ENCODE data around the gene DDX43. TPM values are rescaled to one million over a fixed set of nuclear protein-coding genes. Genes with fewer than 3 reads are reported as not detected.

Gene DDX43
- total and polyA plus RNA-seq, 10 of the 15 experiments (the other 5 are each of a cell fraction or from before 2014, with no cell fraction given), result 0.12 TPM; not detected in 9

DNA sequence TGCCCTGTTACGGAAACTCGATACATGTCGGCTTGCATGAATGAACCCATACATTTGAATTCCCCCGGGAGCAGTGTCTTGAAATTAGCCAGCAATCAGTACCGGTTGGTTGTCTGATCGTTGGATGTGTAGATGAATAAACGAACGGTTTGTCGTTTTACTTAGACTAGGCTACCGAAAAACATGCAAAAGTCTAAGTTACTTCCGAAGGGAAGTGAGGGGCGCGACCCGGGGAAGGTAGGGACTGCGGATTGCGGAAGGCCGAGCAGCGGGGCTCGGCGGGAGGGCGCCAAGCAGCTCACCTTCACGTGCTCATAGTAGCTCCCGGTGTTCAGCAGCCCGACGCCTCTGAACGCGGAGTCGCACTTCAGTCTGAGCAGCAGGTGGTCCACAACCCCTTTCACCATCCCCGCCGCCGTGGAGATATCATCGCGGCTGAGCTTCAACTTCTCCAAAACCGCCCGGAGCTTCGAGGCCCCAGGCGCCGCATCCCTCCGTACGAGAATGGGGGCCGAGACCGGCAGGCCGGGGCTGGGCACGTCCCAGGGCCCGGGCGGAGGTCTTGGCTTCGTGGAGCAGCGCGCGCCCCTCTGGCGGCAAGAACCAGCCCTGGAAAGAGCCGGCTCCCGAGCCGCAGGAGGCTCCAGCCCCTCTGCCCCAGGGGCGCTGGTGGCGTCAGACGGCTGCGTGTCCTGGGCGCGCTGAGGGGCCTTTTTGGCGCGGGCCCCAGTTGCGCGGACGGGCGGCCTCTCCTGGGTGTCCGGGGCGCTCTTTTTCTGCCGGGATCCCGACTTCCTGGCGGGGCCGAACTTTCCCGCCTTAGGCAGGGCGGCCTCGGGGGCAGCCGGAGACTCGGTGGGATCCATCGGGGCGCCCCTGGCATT, 56.8 kb downstream of the DDX43 start:
- RAD21 ChIA-PET (ENCODE audit: unreplicated experiment), result interaction anchor here (0.9 to 4.3 kb wide), 10 partner anchors 10 to 202 kb away, joined by 3 to 42 read pairs (median 8); partner anchors contain the start of genes EEF1A1, MTO1 and SLC17A5
- ATAC-seq (peak; percentile 72), DNase-seq (ENCODE audit: low read depth, low spot score) (no peak), FAIRE-seq (peak; percentile 62)
- H3K36me3 ChIP-seq (ENCODE audit: control insufficient read depth in 2 of 2, insufficient read depth in 2 of 2, low read length in 1 of 2), result no peaks in the 10 kb centered on the region
- peak overlapping the region; percentile 59 for H2AFZ ChIP-seq (ENCODE audit: control insufficient read depth, low read depth, low read length)
- H3K4me3 ChIP-seq, result peak overlapping the region; percentile 91
- peaks cover 52% of the 10 kb centered on the region for H3K79me2 ChIP-seq (ENCODE audit: control insufficient read depth, insufficient read depth, low read length)
- no peaks in the 10 kb centered on the region for H3K9me3 ChIP-seq (replicated peaks; ENCODE audit: control insufficient read depth, insufficient read depth, low read length)
- under 1% methylated on average over 79 of the region's 79 CpGs for WGBS (ENCODE audit: insufficient coverage, insufficient replicate concordance, low lambda C conversion rate, missing lambda C conversion rate)
- CTCF ChIA-PET, result interaction anchor here (0.6 to 3.8 kb wide), 13 partner anchors 10 to 202 kb away, joined by 3 to 31 read pairs (median 5); partner anchors contain the start of genes MTO1 and SLC17A5
- H3K9ac ChIP-seq (ENCODE audit: control insufficient read depth, insufficient read depth, low read length), result peak overlapping the region; percentile 97
- TSS peak; percentile 73 for BruUV-seq (replicated peaks)
- peak overlapping the region; percentile 95 for H3K27ac ChIP-seq (ENCODE audit: control insufficient read depth, insufficient read depth)
- in situ Hi-C loops (cut with MboI) (no loop called here), intact Hi-C loops (cut with micrococcal nuclease; ENCODE audit: unreplicated experiment) (loop anchor here (2.0 to 5.0 kb wide), 3 partner anchors 65 to 201 kb away; partner anchors contain the start of gene SLC17A5)
- no peaks in the 10 kb centered on the region for H3K27me3 ChIP-seq (replicated peaks in 1 of 2; ENCODE audit: control insufficient read depth in 2 of 2, insufficient read depth in 2 of 2, low read length in 1 of 2)
- SMC1A ChIA-PET (ENCODE audit: uncharacterized antibody, unreplicated experiment), result interaction anchor here (0.6 to 3.4 kb wide), 11 partner anchors 9 to 202 kb away, joined by 3 to 23 read pairs (median 5); partner anchors contain the start of genes EEF1A1, MTO1 and SLC17A5
- H3K4me1 ChIP-seq (ENCODE audit: control insufficient read depth, insufficient read depth, low read length), result 0 out of 2 replicates have a peak, but pooled peaks cover 3% of the 10 kb centered on the region
- H3K4me2 ChIP-seq (ENCODE audit: control insufficient read depth, insufficient read depth), result peak overlapping the region; percentile 90
- POLR2A ChIA-PET, result interaction anchor here (0.6 to 3.2 kb wide), 9 partner anchors 8 to 203 kb away, joined by 3 to 42 read pairs (median 5); partner anchors contain the start of genes EEF1A1, MTO1 and SLC17A5
- H4K20me1 ChIP-seq (ENCODE audit: control insufficient read depth, insufficient read depth), result no peaks in the 10 kb centered on the region
- 0 out of 2 replicates have a peak, but pooled peaks have one; percentile 24 for TF ChIP-seq JUNB (IDR thresholded peaks at IDR 0.05)
- 0 out of 2 replicates have a peak, but pooled peaks have one; percentile 35 for TF ChIP-seq ZBED1 (IDR thresholded peaks at IDR 0.05; ENCODE audit: borderline replicate concordance)
- peak; percentile 51; the same call in 1 of the 2 replicates for TF ChIP-seq CHD1 (IDR thresholded peaks at IDR 0.05; ENCODE audit: low read depth, low read length)
- no peak for TF ChIP-seq BCLAF1 (IDR thresholded peaks at IDR 0.05)
- TF ChIP-seq TBL1XR1 (IDR thresholded peaks at IDR 0.05; ENCODE audit: low read depth, low read length), result no peak; the same call in 1 of the 2 replicates
- TF ChIP-seq NBN (IDR thresholded peaks at IDR 0.05), result no peak
- TF ChIP-seq POLR2A (IDR thresholded peaks at IDR 0.05; ENCODE audit: low read depth, low read length), result peak; percentile 84
- no peak for TF ChIP-seq CHD2 (IDR thresholded peaks at IDR 0.05; ENCODE audit: borderline replicate concordance, low read depth, low read length)
- TF ChIP-seq RB1 (IDR thresholded peaks at IDR 0.05; ENCODE audit: borderline replicate concordance), result no peak; the same call in 1 of the 2 replicates
- 0 out of 2 replicates have a peak, but pooled peaks have one; percentile 15 for TF ChIP-seq DPF2 (IDR thresholded peaks at IDR 0.05)
- no peak for TF ChIP-seq SREBF2 (IDR thresholded peaks at IDR 0.05; ENCODE audit: low read length)
- no peak for TF ChIP-seq NFYB (IDR thresholded peaks at IDR 0.05; ENCODE audit: insufficient read depth, low read depth, low read length)
- no peak for TF ChIP-seq BMI1 (IDR thresholded peaks at IDR 0.05; ENCODE audit: borderline replicate concordance)
- TF ChIP-seq ESRRA (IDR thresholded peaks at IDR 0.05; ENCODE audit: low read length), result no peak
- TF ChIP-seq MTA2 (IDR thresholded peaks at IDR 0.05; ENCODE audit: low read depth), result 0 out of 2 replicates have a peak, but pooled peaks have one; percentile 21
- peak in 1 of 2 experiments; percentile 32; a peak in 1 of 4 replicates for TF ChIP-seq ETV6 (conservative IDR thresholded peaks at IDR 0.05 in 1 of 2, IDR thresholded peaks at IDR 0.05 in 1 of 2; ENCODE audit: borderline replicate concordance in 1 of 2, low read depth in 1 of 2)
- 0 out of 2 replicates have a peak, but pooled peaks have one; percentile 3 for TF ChIP-seq RUNX3 (IDR thresholded peaks at IDR 0.05; ENCODE audit: low read length)
- TF ChIP-seq CREB1 (IDR thresholded peaks at IDR 0.05; ENCODE audit: low read depth), result peak; percentile 25; the same call in 1 of the 2 replicates
- TF ChIP-seq MYB (IDR thresholded peaks at IDR 0.05; ENCODE audit: borderline replicate concordance, low read depth, low read length), result no peak
- TF ChIP-seq MAX (IDR thresholded peaks at IDR 0.05; ENCODE audit: low read depth, low read length), result peak; percentile 86
- peak; percentile 77 for TF ChIP-seq LARP7 (IDR thresholded peaks at IDR 0.05)
- no peak for TF ChIP-seq RELA (IDR thresholded peaks at IDR 0.05; ENCODE audit: borderline replicate concordance, partially characterized antibody)
